GM18505 (cell line): ENCODE results near the gene BCL6B.
"Not testable (repeated sequence)": the region's sequence is repeated elsewhere in the genome, so short reads cannot be mapped to it uniquely, and the experiment has no call there.

Experiments used
- ATAC-seq: cut with Tn5 transposase; IDR thresholded peaks from one replicate; pipeline ENCODE4 v1.9.1; 2021; ENCODE audit not compliant: unreplicated experiment
- POLR2A ChIP-seq: IDR thresholded peaks from 4 replicates; pipeline ENCODE4 v1.6.1; 2011; ENCODE audit warnings: borderline replicate concordance; ENCODE audit not compliant: insufficient read depth, insufficient read length; ENCODE audit errors: extremely low read depth

Gene BCL6B

DNA sequence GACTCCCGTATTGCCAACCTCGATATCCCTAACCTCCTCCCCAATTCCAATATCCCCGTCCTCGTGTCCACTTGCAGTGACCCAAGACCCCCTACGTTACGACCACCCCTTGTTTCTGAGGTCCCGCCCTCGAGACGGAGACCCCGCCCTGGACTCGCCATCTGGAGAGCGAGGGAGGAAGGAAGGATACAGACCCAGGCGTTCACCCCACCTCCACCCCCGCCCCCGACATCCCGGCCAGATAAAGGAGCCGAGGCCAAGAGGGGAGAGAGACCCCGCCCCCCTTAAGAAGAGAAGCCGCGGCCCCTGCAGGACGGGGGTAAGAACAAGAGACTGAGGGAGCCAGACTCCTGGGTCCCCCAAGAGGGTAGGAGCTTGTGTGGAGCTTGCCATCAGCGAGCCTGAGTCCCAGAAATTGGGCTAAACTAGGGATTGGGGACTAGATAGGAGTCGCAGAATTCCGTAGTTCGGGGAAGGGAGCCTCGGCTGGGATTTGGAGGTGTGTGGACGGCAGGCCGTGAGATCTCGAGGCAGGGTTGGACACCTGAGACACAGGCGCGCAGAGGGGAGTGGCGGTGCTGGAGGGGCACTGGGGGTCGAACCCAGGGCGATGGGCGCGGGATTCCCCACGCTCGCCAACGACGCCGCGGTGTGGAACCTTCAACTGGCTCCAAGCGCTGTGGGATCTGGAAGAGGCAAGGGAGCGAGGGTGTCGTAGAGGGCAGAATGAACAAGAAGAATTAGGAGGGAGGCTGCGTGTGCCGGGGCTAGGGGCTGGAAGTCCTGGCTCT, at the start of gene BCL6B:
BCL6B (plus strand) TSS at position 270 of the 791 bp plus-strand sequence. CDS start 622 bp downstream, outside the sequence.
- no peak for ATAC-seq
- TF ChIP-seq POLR2A, result no peak

DNA sequence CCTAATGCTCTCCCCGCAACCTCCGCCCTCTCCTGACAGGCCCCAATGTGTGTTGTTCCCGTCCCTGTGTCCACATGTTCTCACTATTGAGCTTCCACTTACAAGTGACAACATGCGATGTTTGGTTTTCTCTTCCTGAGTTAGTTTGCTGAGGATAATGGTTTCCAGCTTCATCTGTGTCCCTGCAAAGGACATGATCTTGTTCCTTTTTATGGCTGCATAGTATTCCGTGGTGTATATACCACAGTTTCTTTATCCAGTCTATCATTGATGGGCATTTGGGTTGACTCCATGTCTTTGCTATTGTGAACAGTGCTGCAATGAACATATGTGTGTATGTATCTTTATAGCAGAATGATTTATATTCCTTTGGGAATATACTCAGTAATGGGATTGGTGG, 43.4 kb upstream of the BCL6B start:
- not testable (repeated sequence) for ATAC-seq

DNA sequence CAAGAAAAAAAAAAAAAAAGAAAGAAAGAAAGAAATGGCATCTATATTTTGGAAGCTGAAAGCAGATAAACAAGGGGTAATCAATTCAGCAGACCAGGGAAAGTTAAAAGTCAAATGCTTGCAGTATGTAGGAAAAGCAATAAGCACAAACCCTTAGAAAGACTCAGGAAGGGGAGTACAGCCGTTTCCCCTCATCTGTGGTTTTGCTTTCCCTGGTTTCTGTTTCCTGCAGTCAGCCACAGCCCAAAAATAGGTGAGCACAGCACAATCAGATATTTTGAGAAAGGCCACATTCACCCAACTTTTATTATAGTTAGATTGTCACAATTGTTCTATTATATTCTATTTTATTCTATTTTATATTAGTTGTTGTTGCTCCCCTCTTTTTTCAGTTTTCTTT, 41.4 kb upstream of the BCL6B start:
- ATAC-seq, result no peak
- no peak for TF ChIP-seq POLR2A

GRCh38 chr17:6985266-6985665, 37.6 kb upstream of the BCL6B start:
- TF ChIP-seq POLR2A, result no peak
- no peak for ATAC-seq

- ATAC-seq, result no peak
- TF ChIP-seq POLR2A, result no peak
Observed at GRCh38 chr17:6986676-6987075, 36.2 kb upstream of the BCL6B start.

DNA sequence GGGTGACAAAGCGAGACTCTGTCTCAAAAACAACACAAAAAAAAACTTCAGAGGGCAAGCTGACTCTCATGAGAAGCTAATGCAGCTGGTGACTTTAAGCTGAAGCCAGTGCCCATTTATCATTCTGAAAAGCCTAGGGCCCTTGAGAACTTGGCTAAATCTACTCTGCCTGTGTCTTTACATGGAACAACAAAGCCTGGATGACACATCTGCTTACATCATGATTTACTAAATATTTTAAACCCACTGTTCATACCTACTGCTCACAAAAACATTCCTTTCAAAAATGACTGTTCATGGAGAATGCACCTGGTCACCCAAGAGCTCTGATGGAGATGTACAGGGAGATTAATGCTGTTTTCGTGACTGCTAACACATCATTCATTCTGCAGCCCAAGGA, 33.1 kb upstream of the BCL6B start:
- TF ChIP-seq POLR2A, result no peak
- ATAC-seq, result no peak

- not testable (repeated sequence) for ATAC-seq
Observed at GRCh38 chr17:6993613-6994056, 29.2 kb upstream of the BCL6B start.

DNA sequence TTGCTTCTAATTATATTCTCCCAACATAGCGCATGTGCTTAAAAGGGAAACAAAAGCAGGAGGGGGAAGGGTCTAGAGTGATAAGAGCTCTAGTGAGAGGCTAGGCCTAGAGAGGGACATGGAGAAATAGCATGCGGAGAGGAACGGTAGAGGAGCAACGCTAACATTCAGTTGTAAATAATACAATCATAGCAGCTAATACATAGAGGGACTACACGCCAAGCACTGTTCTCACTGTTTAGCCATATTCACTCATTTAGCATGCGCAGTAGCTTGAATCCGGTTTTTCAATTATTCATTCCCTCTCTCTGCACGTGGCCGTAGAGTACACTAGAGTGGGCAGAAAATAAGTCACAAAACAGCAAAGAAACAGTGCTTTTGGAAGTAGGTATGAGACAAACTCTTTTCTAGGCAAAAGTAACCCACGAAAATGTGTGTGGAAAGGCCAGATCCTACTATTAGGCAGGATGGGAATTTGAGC, 28.7 kb upstream of the BCL6B start:
- ATAC-seq, result no peak
- TF ChIP-seq POLR2A, result no peak

DNA sequence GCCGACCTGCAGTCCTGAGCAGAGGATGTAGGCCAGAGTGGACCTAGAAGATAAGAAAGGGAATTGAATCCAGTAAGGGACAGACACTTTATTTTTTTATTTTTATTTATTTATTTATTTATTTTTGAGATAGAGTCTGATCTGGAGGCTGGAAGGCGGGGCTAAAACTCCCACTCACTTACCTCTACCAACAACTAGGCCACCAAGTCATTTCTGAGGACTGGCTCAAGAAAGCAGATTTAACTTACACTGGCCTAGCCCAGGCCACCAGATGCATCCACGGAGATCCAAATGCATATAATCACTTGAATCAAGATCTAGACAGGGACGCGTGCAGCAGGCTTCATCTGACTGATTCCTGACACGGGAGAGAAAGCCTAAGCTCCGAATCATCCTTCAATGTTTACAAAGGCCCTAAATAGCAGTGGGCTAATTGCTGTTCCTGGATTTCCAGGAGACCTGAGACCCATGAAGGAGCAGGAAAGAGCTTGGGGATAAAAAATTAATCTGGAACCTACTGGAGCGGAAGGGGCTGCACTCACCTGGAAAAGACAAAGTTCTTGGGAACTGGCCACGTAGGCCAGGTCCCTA, 28.1 kb upstream of the BCL6B start:
- no peak for TF ChIP-seq POLR2A
- ATAC-seq, result no peak

GRCh38 chr17:6995500-6996255, 27.2 kb upstream of the BCL6B start, which contains the start of gene ALOX12:
ALOX12 (plus strand) TSS chr17:6996049; CDS start chr17:6996118, 69 bp downstream.
- TF ChIP-seq POLR2A, result no peak
- ATAC-seq, result no peak

DNA sequence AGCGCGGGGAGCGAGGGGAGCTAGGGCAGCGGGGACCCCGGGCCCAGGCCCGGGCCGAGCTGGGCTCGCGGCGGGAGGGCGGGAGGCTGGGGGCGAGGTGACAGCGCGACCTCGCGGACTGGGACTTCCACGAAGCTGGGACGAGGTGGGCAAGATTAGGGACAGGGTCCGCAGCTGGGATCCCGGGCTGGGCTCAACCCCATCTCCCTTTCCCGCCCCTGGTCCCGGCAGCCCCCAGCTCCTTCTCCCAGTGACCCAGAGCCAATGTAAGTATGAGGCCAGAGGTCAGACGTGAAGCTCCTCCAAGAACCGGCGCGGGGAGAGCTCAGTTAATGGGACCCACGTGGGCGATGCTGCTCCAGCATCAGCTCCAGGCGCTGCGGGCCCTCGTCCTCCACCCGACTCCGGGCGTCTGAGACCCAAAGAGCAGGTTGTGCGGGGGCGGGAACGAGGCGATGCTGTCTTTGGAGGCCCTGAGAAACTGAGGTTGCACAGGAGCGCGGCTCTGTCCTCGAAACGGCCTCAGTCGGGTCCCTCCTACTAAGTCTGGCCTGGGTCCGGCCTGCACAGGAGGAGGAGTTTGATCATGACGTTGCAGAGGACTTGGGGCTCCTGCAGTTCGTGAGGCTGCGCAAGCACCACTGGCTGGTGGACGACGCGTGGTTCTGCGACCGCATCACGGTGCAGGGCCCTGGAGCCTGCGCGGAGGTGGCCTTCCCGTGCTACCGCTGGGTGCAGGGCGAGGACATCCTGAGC, 26.4 kb upstream of the BCL6B start:
- ATAC-seq, result no peak
- no peak for TF ChIP-seq POLR2A

DNA sequence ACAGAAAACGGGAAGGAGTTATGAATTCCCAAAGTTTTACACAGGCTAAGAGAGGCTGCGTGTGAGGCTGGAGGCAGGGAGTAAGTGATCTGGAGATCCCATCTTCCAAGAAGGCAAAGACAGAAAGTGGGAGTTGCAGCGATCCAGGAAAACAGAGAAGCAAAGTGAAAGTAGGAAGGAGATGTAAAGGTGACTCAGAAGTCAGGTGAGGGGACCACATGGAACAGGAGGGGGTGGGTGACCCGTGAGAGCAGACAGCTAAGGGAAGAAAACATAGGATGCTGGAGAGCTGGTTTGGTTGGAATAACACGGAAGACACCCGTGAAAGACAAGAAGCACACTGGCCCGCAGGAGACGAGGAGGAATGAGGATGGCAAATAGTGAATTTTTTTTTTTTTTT, 25.7 kb upstream of the BCL6B start:
- ATAC-seq, result no peak
- TF ChIP-seq POLR2A, result no peak

DNA sequence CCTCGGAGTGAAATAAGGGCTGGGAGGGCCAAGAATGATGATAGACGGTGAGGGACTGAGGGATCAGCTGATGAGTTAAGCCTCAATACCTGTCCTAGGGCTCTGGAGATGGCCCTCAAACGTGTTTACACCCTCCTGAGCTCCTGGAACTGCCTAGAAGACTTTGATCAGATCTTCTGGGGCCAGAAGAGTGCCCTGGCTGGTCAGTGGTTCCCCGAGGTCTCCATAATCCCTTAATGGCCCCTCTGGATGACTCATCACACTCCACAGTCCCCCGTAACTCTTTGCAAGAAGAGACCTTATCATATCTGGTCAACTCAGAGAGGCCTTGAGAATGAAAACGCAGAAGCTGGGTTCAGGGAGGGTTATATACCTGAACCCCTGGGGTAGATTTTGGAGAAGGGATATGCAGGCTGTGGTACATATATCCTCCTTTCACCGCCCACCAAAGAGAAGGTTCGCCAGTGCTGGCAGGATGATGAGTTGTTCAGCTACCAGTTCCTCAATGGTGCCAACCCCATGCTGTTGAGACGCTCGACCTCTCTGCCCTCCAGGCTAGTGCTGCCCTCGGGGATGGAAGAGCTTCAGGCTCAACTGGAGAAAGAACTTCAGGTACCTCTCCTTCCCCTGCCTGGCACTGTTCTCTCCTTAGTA, 23.9 kb upstream of the BCL6B start:
- no peak for TF ChIP-seq POLR2A
- no peak for ATAC-seq

GRCh38 chr17:7001318-7001961, 21.4 kb upstream of the BCL6B start:
- no peak for ATAC-seq
- no peak for TF ChIP-seq POLR2A
